Right ventricle myocardium superior (tissue), 1 donor: ENCODE data around the gene RFTN1. TPM values are rescaled to one million over a fixed set of nuclear protein-coding genes. Genes with fewer than 3 reads are reported as not detected.
A peak's percentile ranks its signal among the peaks of the same experiment; 100 is the strongest.

Experiments
- ATAC-seq: fragments of 200-7000 bp; cut with Tn5 transposase; one replicate; pipeline ENCODE4 v1.9.1; 2020; ENCODE audit warnings: mild to moderate bottlenecking; ENCODE audit not compliant: poor library complexity
- DNase-seq: peaks from one replicate; pipeline ENCODE4 v3.0.0-alpha.2; 2020
- intact Hi-C: fragments of 100-400 bp; cut with DNase I; formaldehyde crosslinking; loops from one replicate; pipeline ENCODE4 v1.11.2; 2022
- total RNA-seq: library from RNA; stranded (reverse); fragmentation: NEBNext Ultra II Directional; extraction: Animal tissue kit (Norgen Biotek cat#: 25700); gene quantifications from one replicate; pipeline ENCODE4 v1.2.1, GENCODE V29; 2021
- donor health status: DM: no; HTN: yes; CAD: no; lungs with severe emphysema.

Gene RFTN1
- total RNA-seq, 1 donor from 2014 or later, result 25.8 TPM

DNA sequence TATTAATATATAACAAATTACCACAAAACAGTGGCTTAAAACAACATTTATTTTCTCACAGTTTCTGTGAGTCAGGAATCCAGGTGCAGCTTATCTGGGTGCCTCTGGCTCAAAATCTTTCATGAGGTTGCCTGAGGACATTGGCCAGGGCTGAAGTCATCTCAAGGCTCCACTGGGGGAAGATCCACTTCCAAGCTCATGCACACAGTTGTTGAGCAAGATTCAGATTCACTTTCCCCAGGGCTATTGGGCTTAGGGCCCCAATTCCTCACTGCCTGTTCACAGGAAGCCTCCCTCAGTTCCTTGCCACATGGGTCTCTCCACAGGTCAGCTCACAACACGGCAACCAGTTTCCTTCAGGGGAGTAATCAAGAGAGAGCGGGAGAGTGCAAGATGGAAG, 35.0 kb downstream of the RFTN1 start:
- intact Hi-C loops, result no loop called here
- no peak for DNase-seq
- peak; percentile 65 for ATAC-seq

DNA sequence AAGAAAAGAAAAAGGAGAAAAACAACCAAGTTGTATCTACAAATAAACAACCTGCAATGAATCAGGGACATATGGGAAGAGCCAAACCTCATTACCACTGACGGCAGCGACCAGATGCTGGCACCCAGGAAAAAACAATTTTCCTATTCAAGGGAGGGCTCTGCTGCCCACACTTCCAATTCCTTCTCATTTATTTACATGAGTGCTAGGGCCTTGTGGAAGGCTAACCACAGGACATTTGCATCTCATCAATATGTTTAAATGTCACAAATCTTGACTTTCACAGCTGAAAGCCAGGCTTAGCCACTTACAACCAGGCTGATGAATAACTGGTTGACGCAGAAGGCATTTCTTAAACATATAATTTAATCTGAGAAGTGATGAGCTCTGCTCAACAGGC, 36.0 kb downstream of the RFTN1 start:
- DNase-seq, result no peak
- no peak for ATAC-seq
- intact Hi-C loops, result no loop called here

DNA sequence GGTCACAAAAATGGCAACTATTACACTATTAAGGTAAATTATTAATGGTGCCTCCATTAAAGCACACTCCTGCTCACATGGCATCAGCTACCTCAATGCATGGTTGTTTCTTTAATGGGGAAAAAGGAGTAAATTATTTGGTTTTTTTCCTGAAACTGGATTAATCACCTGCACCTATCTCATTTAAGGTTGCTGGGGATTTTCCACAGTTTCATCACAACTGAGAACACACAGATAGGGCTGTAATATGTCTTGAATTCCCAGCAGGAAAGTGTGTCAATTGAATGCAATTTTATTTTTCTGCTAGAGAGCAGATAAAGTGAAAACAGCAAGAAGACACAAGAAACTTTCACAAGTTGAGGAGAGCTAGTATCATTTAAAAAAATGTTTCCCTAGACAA, 36.4 kb downstream of the RFTN1 start:
- no peak for ATAC-seq

DNA sequence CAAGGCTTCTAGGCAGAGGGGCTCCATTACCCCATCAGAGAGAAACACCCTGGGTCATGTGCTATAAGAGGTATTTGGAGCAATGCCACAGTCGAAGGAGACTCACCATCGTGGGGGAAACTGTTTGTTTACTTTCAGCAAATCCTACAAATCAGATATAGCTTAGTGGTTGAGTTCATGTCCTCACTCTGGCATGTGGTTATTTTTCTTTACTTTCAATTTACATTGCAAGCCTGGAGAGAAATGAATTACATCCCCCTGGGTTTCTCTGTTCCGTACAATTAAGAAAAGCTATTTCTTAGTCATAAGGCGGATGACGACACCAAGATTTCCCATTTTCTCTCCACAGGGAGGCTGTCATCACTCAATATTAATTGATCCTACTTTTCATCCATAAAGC, 36.9 kb downstream of the RFTN1 start:
- ATAC-seq (no peak), DNase-seq (no peak)
- intact Hi-C loops, result no loop called here

More for the DNA sequence above, 36.4 kb downstream of the RFTN1 start:
- no peak for DNase-seq
- intact Hi-C loops, result no loop called here

DNA sequence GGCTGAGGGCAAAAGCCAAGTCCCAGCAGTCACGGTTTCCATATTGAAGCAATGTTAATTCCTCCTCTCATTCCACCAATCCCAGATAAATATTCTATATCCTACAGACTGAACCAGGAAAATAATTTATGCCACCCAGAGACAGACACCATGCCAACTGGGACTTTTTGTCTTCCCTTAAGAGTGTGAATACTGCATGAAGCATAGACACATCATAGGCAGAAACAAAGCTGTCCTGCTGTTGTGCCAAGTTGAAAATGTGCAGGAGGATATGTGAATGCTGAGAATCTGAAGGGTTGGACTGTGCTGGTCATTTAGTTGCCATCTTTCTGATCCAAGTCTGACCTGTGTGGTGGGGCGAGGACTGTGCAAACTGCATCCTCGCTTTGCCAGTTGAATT, 37.7 kb downstream of the RFTN1 start:
- ATAC-seq, result no peak
- DNase-seq, result no peak
- intact Hi-C loops, result no loop called here

DNA sequence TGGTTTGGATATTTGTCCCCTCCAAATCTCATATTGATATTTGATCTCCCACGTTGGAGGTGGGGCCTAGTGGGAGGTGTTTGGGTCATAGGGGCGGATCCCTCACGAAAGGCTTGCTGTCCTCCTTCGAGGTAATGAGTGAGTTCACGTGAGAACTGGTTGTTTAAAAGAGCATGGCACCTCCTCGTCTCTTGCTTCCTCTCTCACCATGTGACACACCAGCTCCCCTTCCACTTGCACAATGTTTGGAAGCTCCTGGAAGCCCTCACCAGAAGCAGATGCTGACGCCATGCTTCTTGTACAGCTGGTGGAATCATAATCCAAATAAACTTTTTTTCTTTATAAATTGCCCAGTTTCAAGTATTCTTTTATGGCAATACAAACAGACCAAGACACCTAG, 38.6 kb downstream of the RFTN1 start:
- ATAC-seq (no peak), DNase-seq (no peak)
- intact Hi-C loops, result no loop called here

DNA sequence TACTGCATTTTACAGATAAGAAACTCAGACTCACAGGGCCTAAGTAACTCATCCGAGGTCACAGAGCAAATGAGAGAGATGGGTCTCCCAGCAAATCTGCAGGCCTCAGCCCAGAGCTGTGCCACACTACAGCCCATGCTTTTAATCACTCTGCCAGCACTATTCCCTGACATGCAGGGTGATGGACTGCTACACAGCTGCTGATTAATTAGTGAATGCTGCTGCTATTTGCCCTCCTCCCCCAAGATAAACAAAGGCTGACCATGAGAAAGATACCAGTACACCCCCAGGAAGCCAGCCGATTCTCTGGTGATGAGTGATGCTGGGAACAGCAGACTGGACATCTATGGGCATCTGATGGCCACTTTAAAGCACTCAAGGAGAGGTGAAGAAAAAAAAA, 39.3 kb downstream of the RFTN1 start:
- intact Hi-C loops, result no loop called here

DNA sequence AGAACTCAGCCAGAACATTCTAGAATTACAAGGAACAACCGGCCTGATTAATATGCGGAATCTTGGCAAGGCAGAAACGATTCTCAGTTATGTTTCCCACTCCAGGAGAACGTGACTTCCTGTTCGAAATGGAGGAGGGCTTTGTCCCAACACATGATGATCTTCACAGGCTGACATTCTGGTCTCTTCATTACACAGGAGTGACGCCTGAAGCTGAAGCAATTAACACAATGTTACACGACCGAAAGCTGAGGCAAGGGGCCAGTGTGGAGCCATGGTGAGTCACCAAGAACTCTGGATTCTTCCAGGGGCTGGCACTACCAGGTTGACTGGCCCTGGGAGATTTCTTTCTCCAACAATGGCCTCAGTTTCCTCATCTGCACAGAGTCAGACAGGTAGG, 40.9 kb downstream of the RFTN1 start:
- intact Hi-C loops, result no loop called here
- ATAC-seq, result peak; percentile 39
- no peak for DNase-seq

More for the DNA sequence above, 39.3 kb downstream of the RFTN1 start:
- no peak for ATAC-seq
- DNase-seq, result no peak

DNA sequence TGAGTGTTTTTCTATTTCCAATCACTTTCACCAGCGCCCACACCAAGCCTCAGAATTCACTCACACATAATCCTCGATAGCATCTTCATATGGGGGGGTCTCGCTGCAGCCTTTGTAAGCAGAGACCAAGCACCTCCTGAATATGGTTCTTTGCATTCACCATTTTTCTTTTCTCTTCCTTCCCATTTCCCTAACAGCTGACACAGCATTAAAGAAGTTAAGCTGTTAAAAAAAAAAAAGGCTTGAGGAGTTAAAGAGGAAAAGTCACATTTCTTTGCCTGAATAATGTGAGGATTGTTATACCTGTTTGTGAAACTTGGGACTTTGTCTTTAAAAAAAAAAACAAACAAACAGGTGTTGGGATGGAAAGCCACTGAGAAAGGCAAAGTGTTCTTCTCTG, 41.6 kb downstream of the RFTN1 start:
- intact Hi-C loops, result no loop called here
- ATAC-seq (no peak), DNase-seq (no peak)

DNA sequence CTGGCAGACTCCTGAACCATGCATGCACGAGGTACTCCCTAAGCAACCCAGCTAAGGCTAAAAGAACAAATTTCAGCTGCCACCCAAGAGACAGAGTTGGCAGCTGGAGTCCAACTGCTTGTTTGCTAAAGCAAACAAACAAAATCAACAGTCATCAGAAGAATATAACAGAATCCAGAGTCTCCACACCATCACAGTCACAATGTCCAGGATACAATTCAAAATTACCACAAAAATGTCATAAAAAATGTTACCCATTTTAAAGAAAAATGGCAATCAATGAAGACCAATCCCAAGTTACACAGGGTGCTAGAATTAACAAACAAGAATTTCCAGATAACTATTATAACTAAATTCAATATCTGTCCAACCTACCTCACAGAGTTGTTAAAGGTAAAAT, 42.9 kb downstream of the RFTN1 start:
- DNase-seq, result no peak
- no peak for ATAC-seq
- intact Hi-C loops, result no loop called here

DNA sequence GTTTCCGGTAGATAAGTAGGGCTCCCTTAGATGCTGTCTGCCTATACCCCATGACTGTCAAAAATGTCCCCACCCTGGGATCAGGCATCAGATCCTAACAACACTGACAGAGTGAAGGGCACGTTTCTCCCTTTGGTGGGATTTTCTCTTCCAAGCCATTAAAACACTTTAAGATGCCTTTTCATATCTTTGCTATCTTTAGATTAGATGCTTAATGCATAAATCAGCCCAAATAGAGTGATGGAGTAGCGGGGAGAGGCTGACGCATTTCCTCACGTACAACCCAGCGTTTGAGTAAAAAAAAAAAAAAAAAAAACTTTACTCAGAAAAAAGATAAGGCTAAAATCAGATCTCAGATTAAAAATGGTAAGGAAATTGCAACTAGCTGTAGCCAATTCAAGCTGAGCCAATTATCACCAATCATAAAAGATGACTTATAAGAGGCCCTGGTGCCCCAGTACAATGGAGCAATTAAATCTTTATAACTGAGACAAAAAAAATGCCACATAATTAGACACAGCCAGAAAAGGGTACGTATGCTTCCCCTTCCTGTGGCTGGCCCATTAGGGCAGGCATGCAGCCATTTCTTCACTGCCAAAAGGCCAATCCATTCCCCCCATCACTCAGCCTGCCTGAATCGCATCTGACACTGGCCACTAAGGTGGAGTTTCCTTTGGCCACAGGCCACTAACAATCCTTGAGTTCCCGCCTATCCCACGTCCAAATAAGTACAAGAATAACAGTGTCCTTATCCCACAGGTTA, 45.0 kb downstream of the RFTN1 start:
- ATAC-seq, result peak; percentile 25

DNA sequence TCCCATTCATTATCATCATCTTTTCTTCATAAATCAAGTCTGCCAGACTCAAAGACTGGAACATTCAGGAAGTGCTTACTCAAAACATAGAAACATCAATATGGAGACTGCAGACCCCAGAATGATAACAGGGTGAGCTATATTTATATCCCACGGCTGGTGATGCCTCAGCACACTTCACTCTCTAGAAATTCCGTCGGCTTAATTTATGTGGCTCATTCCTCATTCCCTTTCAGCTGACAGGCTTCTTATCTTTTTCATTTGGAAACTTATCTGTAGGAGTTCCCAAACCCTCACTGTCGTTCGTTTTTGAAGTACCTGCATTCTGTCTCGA, 45.5 kb downstream of the RFTN1 start:
- ATAC-seq (no peak), DNase-seq (no peak)
- intact Hi-C loops, result no loop called here

More for the DNA sequence above, 45.0 kb downstream of the RFTN1 start:
- no peak for DNase-seq
- intact Hi-C loops, result no loop called here

DNA sequence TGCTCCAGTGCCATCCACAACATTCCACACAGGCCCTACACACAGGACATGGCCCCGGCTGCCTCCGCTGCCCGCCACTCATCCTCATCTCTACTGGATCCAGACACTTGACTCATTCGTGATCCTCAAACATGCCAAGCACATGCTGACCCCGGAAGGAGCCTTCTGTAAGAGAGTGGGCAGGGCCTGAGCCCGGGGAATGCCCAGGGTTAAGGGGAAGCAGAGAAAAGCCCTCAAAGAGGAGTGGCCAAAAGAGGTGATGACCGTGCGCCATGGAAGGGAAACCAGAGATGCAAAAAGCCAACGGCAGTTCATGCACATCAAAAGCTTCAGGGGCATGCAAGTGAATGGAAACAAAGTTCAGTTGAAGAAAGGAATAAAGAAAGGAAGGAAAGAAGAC, 46.1 kb downstream of the RFTN1 start:
- intact Hi-C loops, result no loop called here
- no peak for DNase-seq
- no peak for ATAC-seq

DNA sequence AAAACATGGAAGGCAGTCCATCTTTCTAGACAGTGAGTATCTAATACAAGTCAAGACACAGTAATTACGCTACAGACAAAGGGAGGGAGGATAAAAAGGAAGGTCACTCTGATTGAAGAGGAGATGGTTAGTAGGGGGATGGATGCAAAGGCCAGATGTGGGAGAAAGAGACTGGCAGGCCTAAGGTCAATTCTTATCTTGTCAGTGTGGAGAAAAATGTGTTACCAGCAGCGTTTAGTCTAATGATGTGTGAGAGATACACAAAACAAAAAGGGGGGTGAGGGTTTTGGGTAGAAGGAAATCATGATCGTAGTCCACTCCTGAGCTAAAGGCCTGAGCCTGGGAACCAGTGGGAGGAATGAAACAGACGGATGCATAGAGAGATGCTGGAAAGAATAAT, 46.7 kb downstream of the RFTN1 start:
- ATAC-seq, result no peak
- intact Hi-C loops, result no loop called here

DNA sequence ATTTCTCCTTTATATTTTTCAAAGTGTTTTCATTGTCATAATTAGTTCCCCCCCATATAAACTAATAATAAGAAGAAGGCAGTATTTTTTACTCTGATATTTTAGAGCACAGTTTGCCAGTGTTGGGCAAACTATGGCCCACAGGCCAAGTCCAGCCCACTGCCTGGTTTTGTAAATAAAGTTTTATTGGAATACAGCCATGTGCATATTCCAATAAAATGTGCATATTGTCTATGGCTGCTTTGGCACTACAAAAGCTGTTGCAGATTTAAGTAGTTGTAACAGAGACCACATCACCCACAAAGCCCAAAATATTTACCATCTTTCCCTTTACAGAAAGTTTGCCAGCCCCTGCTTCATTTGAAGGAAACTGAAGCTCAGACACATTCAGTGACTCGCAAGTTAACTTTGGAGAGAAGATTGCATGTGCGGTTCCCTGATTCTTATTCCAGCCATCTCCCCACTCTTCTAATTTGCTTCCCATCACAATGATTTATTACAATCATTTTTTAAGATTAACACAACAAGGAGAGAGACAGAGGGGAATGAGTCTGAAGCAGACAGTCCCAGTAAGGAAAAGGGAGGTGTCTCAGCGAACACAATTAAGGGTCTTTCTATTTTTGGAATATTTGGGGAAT, 48.9 kb downstream of the RFTN1 start:
- DNase-seq, result no peak
- intact Hi-C loops, result no loop called here
- no peak for ATAC-seq

More for the DNA sequence above, 46.7 kb downstream of the RFTN1 start:
- DNase-seq, result no peak

DNA sequence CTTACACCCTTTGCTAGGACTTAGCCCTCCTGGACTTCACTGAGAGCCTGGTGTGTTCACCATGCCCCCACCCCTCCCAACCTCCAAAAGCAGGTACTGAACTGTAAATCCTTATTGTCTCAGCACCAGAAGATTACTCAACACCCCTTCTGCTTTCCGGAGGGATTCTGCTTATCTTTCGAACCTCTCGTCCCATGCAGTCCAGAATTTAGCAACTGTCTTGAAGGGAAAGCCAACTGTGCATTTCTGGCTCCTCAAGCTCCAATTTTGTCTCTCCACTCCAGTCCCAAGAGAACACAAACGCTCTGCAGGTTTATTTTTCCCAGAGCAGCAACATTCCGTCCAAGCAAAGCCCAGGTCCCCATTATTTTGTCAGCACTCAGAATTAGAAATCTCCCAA, 49.6 kb downstream of the RFTN1 start:
- ATAC-seq (peak; percentile 71), DNase-seq (no peak)
- intact Hi-C loops, result no loop called here

DNA sequence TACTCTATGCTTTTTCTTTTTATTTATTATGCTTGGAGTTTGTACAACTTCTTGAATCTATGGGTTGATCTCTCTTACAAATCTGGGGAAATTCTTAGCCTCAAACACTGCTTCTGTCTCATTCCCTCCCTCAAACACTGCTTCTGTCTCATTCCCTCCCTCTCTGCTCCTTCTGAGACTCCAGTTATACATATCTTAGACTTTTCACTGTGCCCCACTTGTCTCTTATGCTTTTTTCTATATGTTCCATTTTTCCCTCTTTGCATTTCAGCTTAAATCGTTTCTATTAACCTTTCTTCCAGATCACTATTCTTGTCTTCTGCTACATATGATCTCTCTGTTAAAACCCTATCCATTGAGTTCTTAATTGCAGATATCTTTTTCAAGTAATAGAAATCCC, 50.4 kb downstream of the RFTN1 start:
- intact Hi-C loops, result no loop called here
- no peak for DNase-seq
- no peak for ATAC-seq

DNA sequence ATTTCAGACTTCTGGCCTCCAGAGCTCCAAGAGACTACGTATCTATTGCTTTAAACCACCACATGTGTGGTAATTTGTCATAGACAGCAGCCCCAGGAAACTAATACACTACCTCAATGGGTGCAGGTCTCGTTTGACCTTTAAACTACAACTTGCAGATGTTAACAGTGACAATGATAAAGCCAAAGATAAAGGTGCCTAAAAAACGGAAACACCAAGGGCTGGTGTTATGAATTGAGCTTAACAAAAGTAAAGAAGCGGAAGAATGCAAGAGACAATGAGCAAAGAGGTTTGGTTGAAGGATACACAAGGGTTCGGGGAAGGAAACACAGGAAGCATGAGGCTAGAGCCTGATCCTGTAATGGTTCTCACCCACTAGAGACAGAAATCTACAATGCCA, 50.8 kb downstream of the RFTN1 start:
- intact Hi-C loops, result no loop called here
- DNase-seq (no peak), ATAC-seq (no peak)

DNA sequence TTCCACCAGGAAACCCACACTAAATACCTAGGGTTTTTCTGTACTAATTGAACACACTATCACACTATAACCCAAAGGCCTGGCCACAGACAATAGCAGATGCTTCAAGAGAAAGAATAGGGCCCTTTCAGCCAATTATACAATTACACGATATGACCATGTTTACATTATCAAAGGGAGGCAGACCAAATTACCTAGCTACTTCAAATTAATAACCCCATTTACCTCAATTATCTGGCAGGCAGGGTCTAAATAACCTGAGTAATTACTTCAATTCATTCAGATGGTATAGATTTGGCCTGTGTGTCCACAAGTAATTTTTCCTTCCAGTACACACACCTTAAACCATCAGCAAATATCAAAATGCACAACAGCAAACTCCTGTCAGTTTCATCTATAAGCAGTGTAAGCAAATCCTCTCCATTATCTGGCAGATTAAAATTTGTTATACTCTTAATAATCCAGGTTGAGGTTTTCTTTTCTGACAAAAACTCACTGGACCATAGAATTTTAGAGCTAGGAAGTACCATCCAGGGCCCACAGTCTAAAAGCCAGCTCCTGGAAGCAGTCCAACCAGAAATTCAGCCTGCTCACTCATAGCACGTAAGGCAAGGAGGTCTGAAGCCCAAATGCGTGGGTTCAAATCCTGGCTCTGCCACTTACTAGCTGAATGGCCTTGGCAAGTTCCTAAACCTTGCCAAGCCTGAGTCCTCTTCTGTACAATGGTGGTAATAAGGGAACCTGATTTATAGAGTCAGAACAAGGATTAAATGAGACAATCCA, 51.8 kb downstream of the RFTN1 start:
- intact Hi-C loops, result no loop called here
- DNase-seq (no peak), ATAC-seq (no peak)

DNA sequence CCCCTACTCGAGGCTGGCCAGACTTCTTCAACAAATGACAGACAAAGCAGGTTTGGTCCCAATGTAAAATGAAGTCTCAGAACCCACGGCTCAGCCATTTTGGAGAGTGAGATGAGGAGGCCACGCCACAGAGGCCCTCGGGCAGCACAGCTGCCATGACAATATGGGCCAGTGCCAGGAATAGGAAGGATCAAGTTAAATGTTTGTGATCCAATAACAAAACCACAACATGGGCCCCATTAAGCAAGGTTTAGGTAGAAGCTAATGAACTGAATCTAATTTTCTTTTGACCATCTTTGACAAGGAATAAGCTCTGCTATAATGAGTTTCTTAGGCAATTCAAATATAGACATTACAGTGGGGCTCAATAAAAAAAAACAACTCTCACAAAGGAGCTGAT, 52.6 kb downstream of the RFTN1 start:
- DNase-seq, result no peak
- intact Hi-C loops, result no loop called here
- no peak for ATAC-seq
